OCI-LY7 (cell line): ENCODE results near the gene CSF1R. TPM values are rescaled to one million over a fixed set of nuclear protein-coding genes. Genes with fewer than 3 reads are reported as not detected.

Source experiments
- BruUV-seq: library from RNA; stranded (reverse); fragments of 400-500 nt; replicated peaks from 2 replicates; lab custom pipeline; 2021; lab: Mats Ljungman, UMichigan
- CTCF ChIA-PET: fragments of 300-600 bp; sonication (Branson Sonifier 250); formaldehyde crosslinking; loops from one replicate; lab custom pipeline; 2022; ENCODE audit warnings: antibody characterized with exemption; ENCODE audit not compliant: unreplicated experiment; lab: Charles Lee
- POLR2A ChIA-PET: fragments of 300-600 bp; sonication (Branson Sonifier 250); formaldehyde crosslinking; loops from one replicate; lab custom pipeline; 2022; ENCODE audit warnings: antibody characterized with exemption; lab: Charles Lee
- DNase-seq: peaks from one replicate; pipeline ENCODE4 v3.0.0-alpha.2; 2015; ENCODE audit warnings: low spot score
- H2AFZ ChIP-seq: fragments of 200-600 bp; sonication (generic), shearing (Covaris generic); 2 replicates; pipeline ENCODE4 v1.6.1; 2014; ENCODE audit warnings: mild to moderate bottlenecking, antibody characterized with exemption, low read length, moderate library complexity
- H3K27ac ChIP-seq: fragments of 200-600 bp; sonication (generic); 2 replicates; pipeline ENCODE4 v1.5.1; 2014; ENCODE audit warnings: mixed run types, low read depth, mild to moderate bottlenecking, moderate library complexity, low read length, inconsistent platforms; ENCODE audit not compliant: poor library complexity, severe bottlenecking
- H3K36me3 ChIP-seq: fragments of 200-600 bp; sonication (generic); 2 replicates; pipeline ENCODE4 v1.6.1; 2014; ENCODE audit warnings: mild to moderate bottlenecking, antibody characterized with exemption, low read length, moderate library complexity, mixed read lengths; ENCODE audit not compliant: insufficient read depth
- H3K4me1 ChIP-seq: fragments of 200-600 bp; sonication (generic); 2 replicates; pipeline ENCODE4 v1.5.1; 2014; ENCODE audit warnings: mild to moderate bottlenecking, low read length; ENCODE audit not compliant: insufficient read depth, poor library complexity, severe bottlenecking
- H3K4me2 ChIP-seq: fragments of 200-600 bp; sonication (generic); 2 replicates; pipeline ENCODE4 v1.6.1; 2014; ENCODE audit warnings: mild to moderate bottlenecking, low read length
- H3K4me3 ChIP-seq: fragments of 200-600 bp; sonication (generic); 2 replicates; pipeline ENCODE4 v1.5.1; 2014; ENCODE audit warnings: mild to moderate bottlenecking, low read depth, low read length; ENCODE audit not compliant: poor library complexity, severe bottlenecking
- H3K79me2 ChIP-seq: fragments of 200-600 bp; sonication (generic); 2 replicates; pipeline ENCODE4 v1.6.1; 2016; ENCODE audit warnings: low read depth, mild to moderate bottlenecking, low read length, moderate library complexity, mixed read lengths; ENCODE audit not compliant: insufficient read depth
- H3K9me2 ChIP-seq: fragments of 200-600 bp; sonication (generic); 2 replicates; pipeline ENCODE4 v1.6.1; 2016; ENCODE audit warnings: mild to moderate bottlenecking, low read length, mixed read lengths; ENCODE audit not compliant: insufficient read depth
- H3K9me3 ChIP-seq: fragments of 200-600 bp; sonication (generic); 2 replicates; pipeline ENCODE4 v1.6.1; 2014; ENCODE audit warnings: mild to moderate bottlenecking, mixed run types, low read length, mixed read lengths
- H4K20me1 ChIP-seq: fragments of 200-600 bp; sonication (generic); 2 replicates; pipeline ENCODE4 v1.6.1; 2014; ENCODE audit warnings: mild to moderate bottlenecking, antibody characterized with exemption, low read length, moderate library complexity, mixed read lengths; ENCODE audit not compliant: insufficient read depth
- EZH2phosphoT487 ChIP-seq: fragments of 200-600 bp; sonication (generic); IDR thresholded peaks from 2 replicates; pipeline ENCODE4 v1.6.1; 2018; ENCODE audit warnings: low read depth, borderline replicate concordance, mild to moderate bottlenecking, mixed run types, antibody characterized with exemption, low read length, moderate library complexity, mixed read lengths
- intact Hi-C: fragments of 100-400 bp; cut with micrococcal nuclease; formaldehyde crosslinking; loops from one replicate; pipeline ENCODE4 v1.10.0; 2022; ENCODE audit not compliant: unreplicated experiment
- total RNA-seq, 2 experiments: library from RNA; depleted of rRNA in 1 of 2; stranded (reverse); fragments of >200 nt in 1 of 2; shearing (Covaris generic) in 1 of 2; gene quantifications; 2 replicates each; pipeline ENCODE4 v1.2.3, GENCODE V29; 2014 to 2022
- TF ChIP-seq, protein P1 (sequence below): fragments of 200-600 bp; sonication (generic); conservative IDR thresholded peaks from 2 replicates; pipeline ENCODE4 v1.5.1; 2014; ENCODE audit warnings: mild to moderate bottlenecking, antibody characterized with exemption, low read length, moderate library complexity, mixed read lengths

CSF1R gene
- total RNA-seq, 2 experiments from 2014 or later: not detected

DNA sequence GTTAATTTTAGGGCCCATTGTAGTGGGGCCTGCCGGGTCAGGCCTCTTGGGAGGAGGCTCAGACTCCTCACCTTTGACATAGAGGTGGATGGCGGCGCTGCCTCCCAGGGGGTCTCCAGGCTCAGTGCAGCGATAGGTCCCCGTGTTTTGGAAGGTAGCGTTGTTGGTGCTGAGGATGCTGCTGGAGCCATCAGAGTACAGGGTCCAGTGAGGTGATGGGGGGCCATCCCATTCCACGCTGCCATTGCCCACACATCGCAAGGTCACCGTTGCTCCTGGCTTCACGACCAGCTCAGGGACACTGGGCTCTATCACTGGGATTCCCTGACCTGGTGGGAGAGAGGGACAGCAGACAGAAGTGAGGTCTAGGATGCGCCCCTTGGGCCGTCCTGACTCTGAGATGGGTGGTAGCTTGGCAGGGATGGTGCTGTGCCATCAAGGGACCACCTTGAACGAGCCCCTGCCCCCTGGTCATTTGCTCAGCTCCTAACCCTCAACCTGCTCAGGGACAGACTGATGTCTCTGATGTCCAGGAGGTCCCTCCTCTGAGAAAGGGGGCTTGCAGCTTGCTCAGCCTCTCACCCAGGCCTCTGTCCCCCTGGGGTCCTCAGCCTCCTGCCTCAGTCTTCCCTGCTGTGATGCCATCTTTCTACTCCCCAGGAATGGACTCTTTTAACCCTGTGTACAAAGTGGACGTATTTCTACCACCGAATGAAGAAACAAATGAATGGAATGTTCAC, 5.5 kb downstream of the CSF1R start:
- Histone ChIP-seq H3K27ac (no peak overlapping the region), H3K4me2 (no peak overlapping the region), H3K9me3 (no peaks in the 10 kb centered on the region), H3K4me1 (peaks cover 12% of the 10 kb centered on the region), H3K79me2 (no peaks in the 10 kb centered on the region), H4K20me1 (no peaks in the 10 kb centered on the region), H3K4me3 (no peak overlapping the region), H3K36me3 (no peaks in the 10 kb centered on the region), H2AFZ (no peak overlapping the region), H3K9me2 (no peaks in the 10 kb centered on the region)
- intact Hi-C loops: no loop called here
- ChIA-PET POLR2A (no interaction called here), CTCF (interaction anchor here (0.5 kb wide), 1 partner anchor 378 kb away, joined by 6 read pairs; no protein-coding TSS in a partner anchor)
- TF ChIP-seq, protein P1, sequence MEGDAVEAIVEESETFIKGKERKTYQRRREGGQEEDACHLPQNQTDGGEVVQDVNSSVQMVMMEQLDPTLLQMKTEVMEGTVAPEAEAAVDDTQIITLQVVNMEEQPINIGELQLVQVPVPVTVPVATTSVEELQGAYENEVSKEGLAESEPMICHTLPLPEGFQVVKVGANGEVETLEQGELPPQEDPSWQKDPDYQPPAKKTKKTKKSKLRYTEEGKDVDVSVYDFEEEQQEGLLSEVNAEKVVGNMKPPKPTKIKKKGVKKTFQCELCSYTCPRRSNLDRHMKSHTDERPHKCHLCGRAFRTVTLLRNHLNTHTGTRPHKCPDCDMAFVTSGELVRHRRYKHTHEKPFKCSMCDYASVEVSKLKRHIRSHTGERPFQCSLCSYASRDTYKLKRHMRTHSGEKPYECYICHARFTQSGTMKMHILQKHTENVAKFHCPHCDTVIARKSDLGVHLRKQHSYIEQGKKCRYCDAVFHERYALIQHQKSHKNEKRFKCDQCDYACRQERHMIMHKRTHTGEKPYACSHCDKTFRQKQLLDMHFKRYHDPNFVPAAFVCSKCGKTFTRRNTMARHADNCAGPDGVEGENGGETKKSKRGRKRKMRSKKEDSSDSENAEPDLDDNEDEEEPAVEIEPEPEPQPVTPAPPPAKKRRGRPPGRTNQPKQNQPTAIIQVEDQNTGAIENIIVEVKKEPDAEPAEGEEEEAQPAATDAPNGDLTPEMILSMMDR: no peak
- TF ChIP-seq EZH2phosphoT487: no peak
- BruUV-seq: no TSS peak
- DNase-seq: no peak

DNA sequence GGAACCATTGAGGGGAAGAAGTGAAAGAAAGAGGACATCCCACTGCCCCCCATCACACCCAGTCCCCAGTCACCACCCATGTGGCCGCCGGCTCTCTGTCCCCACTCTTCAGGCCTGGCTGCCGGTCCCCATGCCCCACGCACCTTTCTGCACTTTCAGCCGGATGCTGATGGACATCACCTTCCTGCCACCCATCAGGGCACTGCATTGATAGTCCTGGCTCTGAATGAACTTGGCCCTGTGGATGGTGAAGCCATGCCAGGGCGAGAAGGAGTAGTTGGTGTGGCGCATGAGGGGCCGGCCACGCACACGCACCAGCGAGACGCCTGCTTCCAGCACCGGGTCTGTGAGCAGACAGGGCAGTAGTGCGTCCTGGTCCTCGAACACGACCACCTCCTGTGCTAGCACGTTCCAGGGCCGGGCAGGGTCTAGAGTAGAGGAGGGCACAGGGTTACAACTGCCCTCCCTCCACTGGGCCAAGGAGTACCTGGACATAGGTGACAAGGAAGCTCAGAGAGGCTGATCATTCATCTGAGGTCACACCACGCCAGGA, 6.4 kb downstream of the CSF1R start:
- H3K9me2 ChIP-seq: no peaks in the 10 kb centered on the region
- no peak for DNase-seq
- no peak overlapping the region for H3K4me2 ChIP-seq
- H4K20me1 ChIP-seq: no peaks in the 10 kb centered on the region
- H3K27ac ChIP-seq: no peak overlapping the region
- no peaks in the 10 kb centered on the region for H3K36me3 ChIP-seq
- no peak overlapping the region for H2AFZ ChIP-seq
- BruUV-seq: no TSS peak
- no peaks in the 10 kb centered on the region for H3K9me3 ChIP-seq
- H3K79me2 ChIP-seq: no peaks in the 10 kb centered on the region
- TF ChIP-seq EZH2phosphoT487: no peak
- TF ChIP-seq, protein P1: no peak
- no peak overlapping the region for H3K4me3 ChIP-seq
- intact Hi-C loops: no loop called here
- POLR2A ChIA-PET: no interaction called here
- H3K4me1 ChIP-seq: peaks cover 12% of the 10 kb centered on the region
- CTCF ChIA-PET: no interaction called here
